NCI-H1436 (cell line): Measurements from ENCODE around the gene WDFY3.
"Not testable (repeated sequence)": the region's sequence is repeated elsewhere in the genome, so short reads cannot be mapped to it uniquely, and the experiment has no call there.

Source experiments
- DNase-seq: peaks from one replicate; lab custom pipeline; 2025; lab: John Stamatoyannopoulos, UW

The WDFY3 gene

DNA sequence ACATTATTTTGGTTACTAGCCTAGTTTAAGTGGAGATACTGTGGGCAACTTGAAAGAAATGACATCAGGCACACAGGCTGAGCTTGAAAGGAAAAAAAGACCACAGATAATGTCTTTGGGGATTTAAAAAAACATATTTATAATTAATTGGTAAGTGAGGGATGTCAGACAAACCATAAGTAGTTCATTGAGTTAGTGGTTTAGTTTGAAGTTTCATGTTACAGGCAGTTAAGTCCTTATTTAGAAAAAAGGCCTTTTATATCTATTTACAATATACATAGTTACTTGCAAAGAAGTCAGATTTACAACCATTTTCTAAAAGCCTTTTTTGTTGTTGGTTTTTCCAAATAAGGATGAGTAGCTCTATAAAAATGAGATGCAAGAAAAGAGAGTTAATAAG, 294.3 kb downstream of the WDFY3 start:
- no peak for DNase-seq

- DNase-seq: no peak
Measured at GRCh38 chr4:84669201-84669600, 297.3 kb downstream of the WDFY3 start.

GRCh38 chr4:84666439-84666838, 300.1 kb downstream of the WDFY3 start:
- DNase-seq: no peak

DNA sequence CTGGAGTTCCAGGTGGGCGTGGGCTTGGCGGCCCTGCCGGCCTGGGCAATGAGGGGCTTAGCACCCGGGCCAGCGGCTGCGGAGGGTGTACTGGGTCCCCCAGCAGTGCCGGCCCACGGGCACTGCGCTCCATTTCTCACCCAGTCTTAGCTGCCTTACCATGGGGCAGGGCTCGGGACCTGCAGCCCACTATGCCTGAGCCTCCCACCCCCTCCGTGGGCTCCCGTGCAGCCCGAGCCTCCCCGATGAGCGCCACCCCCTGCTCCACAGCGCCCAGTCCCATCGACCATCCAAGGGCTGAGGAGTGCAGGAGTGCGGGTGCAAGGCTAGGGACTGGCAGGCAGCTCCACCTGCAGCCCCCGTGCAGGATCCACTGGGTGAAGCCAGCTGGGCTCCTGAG, 301.7 kb downstream of the WDFY3 start:
- DNase-seq: not testable (repeated sequence)

DNA sequence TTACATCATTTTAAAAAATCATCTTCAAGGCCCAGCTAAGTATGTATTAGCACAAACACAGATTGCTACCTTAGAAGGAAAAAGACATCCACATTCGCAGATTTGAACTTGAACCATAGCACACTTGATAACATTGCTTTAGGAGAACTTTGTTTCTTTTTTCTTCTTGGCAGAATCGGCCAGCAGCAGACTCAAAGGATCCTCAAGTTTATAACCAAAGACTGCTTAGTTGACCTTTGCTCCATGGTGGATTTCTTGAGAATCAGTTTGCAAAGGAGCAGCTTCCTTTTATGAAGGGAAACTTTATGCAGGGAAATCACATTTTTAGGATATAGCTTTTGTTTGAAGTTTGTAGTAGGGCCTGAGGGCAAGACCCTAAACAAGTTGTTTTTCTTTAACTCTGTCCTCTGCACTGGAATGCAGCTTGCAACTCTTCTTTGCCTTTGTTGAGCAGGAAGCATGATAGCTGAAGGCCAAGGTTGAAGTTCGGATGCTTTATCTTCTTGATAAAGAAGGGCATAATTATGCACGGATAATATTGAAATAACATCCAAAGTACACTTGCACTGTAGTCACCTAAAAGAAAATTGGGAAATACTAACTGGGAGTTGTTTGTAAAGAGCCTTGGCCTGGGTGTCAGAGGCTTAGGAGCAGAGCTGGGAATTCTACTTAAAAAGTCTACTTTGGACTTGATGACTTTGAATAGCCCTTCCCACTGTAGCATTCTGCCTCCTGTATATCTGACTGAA, 305.1 kb downstream of the WDFY3 start:
- no peak for DNase-seq

DNA sequence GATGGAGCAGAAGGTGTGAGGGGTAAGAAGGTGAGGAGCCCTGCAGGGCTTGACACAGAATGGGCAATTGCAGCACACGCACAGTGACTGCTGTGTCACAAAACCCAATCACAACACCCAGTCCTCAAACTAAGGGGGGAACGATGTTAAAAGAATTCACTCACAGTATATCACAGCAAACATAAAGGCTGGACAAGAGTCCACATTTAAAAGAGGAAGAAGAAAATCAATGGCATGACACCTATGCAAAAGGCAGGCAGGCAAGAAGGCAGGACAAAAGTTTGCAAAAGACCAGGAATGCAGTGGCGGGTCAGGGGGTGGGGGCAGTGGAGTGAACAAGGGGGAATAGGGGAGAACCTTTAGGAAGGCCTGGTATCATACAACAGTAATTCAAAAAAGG, 305.9 kb downstream of the WDFY3 start:
- DNase-seq: no peak

DNA sequence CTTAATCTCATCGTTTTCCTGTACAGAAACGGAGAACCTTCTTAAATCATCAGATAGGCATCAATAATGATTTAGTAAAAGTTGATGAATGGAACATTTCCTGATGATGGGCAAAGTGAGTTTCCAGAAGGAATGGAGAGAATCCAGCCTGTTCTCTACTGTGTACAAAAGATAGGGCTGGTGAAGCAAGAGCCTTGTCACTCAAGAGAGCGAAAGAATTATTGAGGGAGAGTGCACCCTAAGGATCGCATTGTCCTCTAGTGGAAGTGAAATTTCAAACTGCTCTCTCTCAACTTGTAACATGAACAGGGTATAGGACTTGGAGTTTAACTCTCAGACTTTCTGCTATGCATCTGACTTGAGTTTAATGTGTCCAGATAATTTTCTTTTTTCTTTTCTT, 314.0 kb downstream of the WDFY3 start:
- no peak for DNase-seq

DNA sequence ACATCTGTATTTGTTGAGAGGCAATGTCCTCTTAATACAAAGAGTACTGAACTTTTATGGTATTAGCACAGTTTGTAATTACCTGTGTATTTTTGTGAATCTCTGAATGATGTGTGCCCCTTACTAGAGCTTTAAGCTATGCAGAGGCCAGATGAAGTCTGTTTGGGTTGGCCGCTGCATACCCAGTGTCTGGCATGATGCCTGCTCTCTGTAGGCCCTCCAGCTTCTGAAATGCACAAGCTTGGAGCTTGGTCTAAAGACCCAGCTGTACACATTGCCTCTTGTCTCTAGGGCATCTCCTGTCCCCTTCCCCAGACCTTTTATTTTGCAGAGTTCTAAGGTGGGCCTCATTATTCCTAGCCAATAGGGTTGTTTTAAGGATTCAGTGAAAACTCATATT, 315.0 kb downstream of the WDFY3 start:
- DNase-seq: no peak

DNA sequence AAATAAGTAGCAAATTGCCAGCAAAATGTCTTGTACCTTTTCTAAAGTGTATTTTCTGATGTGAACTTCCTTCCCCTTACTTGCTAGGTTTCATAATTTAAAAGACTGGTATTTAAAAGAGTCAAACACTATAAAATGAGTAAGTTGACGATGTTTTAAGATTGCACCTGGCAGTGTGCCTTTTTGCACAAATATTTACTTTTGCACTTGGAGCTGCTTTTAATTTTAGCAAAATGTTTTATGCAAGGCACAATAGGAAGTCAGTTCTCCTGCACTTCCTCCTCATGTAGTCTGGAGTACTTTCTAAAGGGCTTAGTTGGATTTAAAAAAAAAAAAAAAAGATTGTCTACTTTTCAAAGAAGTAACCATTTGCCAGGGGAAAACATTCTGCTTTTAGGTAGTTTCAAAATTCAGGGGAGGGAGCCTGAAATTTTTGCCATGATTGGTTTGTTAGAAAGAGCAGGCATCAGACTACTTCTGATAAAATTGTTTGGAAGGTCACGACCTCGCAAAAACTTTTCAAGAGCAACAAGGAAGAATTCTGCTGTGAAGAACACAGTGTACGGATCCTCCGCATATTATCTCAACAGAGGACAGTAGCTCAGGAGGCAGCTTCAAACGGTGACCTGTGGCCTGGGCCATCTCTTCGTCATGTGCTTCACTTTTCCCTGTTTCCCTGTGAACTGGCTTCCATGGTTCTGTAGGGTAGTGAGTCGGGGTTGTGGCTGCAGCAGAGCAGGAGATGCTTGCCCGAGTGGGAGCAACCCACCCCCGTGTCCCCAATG, 317.4 kb downstream of the WDFY3 start:
- DNase-seq: no peak

DNA sequence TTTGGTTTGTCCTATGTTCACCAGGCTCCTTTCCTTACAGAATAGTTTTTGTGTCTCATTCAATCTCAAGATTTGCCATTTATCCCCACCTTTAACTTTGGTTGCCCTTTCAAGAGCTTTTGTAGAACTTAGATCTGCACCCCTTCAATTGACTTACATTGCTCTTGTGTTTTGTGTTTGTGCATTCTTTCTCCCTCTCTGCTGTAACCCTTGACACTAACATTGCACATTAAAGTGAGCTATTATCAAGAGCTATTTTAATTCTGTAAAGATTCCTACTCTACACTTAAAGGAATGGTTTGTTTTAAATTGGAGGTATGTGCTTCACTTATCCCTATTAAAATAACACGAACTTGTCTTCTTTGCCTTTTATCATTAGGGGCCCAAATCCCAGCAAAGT, 318.3 kb downstream of the WDFY3 start:
- DNase-seq: no peak

GRCh38 chr4:84647312-84647884, 319.1 kb downstream of the WDFY3 start:
- no peak for DNase-seq

- DNase-seq: no peak
Measured at GRCh38 chr4:84644087-84644486, 322.4 kb downstream of the WDFY3 start.

DNA sequence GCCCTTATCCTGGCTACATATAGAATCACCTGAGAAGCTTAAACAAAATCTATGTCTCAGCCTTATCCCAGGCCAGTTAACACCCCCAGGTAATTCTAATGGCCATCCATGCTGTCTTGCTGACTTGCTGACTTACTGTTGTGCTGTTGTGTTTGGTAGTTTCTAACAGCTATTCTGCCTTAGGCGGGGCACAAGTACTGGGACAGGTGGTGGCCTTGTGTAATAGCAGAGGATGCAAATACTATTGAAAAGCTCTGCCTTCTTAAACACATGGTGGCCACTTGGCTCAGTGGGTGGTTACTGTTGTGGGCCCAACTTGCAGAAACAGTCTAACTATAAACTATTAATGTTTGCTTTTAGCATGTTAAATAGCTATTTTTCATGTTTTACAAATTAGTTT, 327.3 kb downstream of the WDFY3 start:
- DNase-seq: no peak

DNA sequence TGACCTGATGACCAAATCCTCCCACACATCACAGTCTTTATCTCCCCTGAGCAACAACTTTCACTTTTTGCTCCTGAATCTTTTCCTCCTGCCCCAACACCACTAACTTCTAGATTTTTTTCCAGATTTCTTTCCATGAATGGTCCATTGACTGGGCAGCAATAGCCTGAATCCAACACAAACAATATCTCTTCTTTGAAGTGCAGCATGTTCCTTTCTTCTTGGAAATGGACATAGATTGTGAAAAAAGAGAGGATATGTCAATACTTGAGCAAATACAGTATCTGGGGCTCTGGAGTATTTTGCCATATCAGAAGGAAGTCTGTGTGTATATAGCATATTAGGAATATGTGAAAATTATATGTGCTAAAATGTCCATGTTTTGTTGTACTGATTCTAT, 328.4 kb downstream of the WDFY3 start:
- no peak for DNase-seq

DNA sequence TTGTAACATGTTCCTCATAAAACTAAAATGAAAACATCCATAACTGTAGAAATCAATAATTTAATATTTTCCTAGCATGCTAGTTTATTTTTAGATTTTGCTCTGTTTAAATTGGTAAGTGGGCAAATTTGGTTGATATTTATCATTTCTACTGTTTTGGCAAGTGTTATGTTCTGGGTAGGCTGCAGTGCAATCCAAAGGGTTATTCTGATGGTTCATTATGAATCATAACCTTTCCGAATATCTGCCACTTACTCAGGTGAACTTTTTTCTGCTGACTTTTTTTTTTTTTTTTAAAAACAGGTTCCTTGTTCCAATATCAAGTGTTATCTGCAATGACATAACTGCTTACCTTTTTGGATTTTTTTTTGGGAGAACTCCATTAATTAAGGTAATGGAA, 331.5 kb downstream of the WDFY3 start:
- DNase-seq: no peak

- no peak for DNase-seq
Measured at GRCh38 chr4:84632092-84632491, 334.4 kb downstream of the WDFY3 start.

GRCh38 chr4:84631573-84631972, 334.9 kb downstream of the WDFY3 start:
- DNase-seq: no peak

DNA sequence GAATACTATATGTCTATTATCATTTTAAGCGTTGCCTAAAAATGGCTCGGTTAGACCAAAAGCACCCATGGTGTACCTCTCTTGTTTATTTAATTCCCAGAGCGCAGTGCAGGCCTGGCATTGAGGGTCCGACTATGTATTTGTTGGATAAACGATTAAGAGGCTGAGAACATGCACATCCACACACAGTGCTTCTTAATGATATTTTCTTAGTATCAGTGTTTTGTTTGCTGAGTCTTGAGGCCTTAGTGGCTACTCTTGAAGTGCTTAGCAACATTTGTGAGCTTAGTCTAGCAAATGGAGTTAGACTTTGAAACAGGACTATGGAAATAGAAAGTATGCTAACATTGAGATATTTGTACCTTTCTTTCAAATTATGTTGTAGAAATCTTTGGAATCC, 339.8 kb downstream of the WDFY3 start:
- no peak for DNase-seq

GRCh38 chr4:84623661-84624060, 342.8 kb downstream of the WDFY3 start:
- DNase-seq: no peak

DNA sequence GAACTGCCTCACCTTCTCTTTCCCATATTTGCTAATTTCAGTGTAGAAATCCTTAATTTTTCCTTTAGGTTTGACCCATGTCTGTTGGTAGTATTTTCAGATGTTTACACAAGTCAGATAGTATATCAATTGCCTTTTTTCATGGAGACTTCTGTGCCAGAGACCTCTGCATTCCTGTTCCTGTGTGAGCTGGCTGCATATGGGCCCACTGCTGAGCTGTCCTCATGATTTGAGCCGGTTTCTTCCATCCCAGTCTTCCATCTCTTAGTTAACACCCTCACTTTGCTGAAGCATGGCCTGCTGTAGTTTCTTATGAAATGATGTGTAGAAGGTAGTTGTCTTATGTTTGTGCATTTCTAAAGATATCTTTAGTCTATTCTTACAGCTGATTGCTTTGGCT, 343.5 kb downstream of the WDFY3 start:
- DNase-seq: no peak
